Ascending aorta (tissue), 2 donors: ENCODE measurements around the gene RENBP. TPM values are rescaled to one million over a fixed set of nuclear protein-coding genes. Genes with fewer than 3 reads are reported as not detected.
A peak's percentile ranks its signal among the peaks of the same experiment; 100 is the strongest.

ENCODE experiments used
- DNase-seq, 2 donors: peaks; one replicate each; pipeline ENCODE4 v3.0.0-alpha.2; 2019; ENCODE audit warnings: low spot score in 2 of 2
- H3K27ac ChIP-seq, 2 donors: fragments of 200-600 bp; sonication (generic); one replicate each; pipeline ENCODE4 v1.5.1; 2016 to 2017; ENCODE audit warnings: mild to moderate bottlenecking in 1 of 2
- H3K27me3 ChIP-seq: fragments of 200-600 bp; sonication (generic); one replicate; pipeline ENCODE4 v1.5.1; 2017
- H3K36me3 ChIP-seq, 2 donors: fragments of 200-600 bp; sonication (generic); one replicate each; pipeline ENCODE4 v1.5.1; 2016
- H3K4me1 ChIP-seq, 2 donors: fragments of 200-600 bp; sonication (generic); one replicate each; pipeline ENCODE4 v1.5.1; 2016 to 2017; ENCODE audit warnings: mild to moderate bottlenecking in 1 of 2
- H3K4me3 ChIP-seq, 2 donors: fragments of 200-600 bp; sonication (generic); one replicate each; pipeline ENCODE4 v1.5.1; 2016 to 2017; ENCODE audit warnings: mild to moderate bottlenecking in 1 of 2
- H3K9me3 ChIP-seq, 2 donors: fragments of 200-600 bp; sonication (generic); one replicate each; pipeline ENCODE4 v1.5.1; 2016
- intact Hi-C: fragments of 100-400 bp; cut with DNase I; formaldehyde crosslinking; loops from one replicate; pipeline ENCODE4 v1.15.1; 2023
- total RNA-seq: library from RNA; depleted of rRNA; stranded (reverse); fragments of >200 nt; gene quantifications from one replicate; pipeline ENCODE4 v1.1.0, GENCODE V29; 2016
- TF ChIP-seq, protein P1 (sequence below), 3 experiments: fragments of 200-600 bp in 2 of 3; fragments of 450-650 bp in 1 of 3; sonication (generic) in 2 of 3; IDR thresholded peaks; one replicate each; pipeline ENCODE4 v1.5.1; 2016 to 2019; ENCODE audit warnings: antibody characterized with exemption in 3 of 3, mild to moderate bottlenecking in 1 of 3, moderate library complexity in 1 of 3

The RENBP gene
- total RNA-seq, 1 donor from 2014 or later: 15.5 TPM

DNA sequence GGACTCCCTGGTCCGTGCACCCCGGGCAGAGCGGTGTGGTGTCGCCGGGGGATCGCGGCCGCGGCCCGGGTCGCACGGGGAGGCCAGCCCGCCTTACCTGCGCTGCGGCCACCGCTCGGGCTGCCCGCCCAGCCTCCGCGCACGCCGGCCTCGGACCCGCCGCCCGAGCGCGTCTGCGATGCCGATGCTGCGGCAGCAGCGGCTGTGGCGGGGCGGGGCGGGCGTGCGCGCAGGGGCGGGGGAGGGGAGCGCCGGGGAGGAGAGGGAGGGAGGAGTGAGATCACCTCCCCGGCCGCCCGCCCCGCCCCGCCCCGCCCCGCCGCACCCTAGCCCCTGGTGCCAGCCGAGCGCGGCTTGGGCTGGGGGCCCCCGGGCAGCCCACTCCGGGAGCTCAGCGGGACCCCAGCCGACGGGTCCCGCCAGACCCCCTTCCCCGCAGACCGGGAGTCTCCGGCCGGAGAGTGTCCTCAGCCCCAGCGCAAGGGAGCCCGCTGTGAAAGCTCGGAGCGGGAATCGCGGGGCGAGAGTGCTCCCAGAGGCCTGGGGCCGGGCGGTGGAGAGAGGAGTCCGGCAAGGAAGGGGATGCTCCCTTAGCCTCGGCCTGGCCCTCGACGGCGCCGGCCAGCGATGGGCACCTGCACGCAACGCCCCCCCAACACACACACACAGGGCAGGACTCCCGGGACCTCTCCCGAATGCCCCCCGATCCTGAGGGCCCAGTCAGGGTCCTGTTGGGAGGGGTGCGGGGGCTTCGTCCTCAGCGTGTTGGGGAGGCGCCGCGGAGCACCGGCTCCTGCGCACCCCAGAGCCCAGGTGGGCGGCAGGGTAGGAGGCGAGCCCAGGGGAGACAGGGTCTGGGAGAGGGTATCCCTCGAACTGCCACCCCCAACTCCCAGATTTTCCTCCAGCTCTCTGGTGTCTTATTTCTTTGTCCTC lies 58.2 kb downstream of the RENBP start, which contains the start of gene L1CAM:
Gene L1CAM (minus strand): TSS at position 206 of the 936 bp plus-strand sequence. CDS start 10,337 bp downstream, outside the sequence.
- intact Hi-C loops: no loop called here
- peak within 1 kb of the TSS in 1 of 2 donors; percentile 27 for H3K4me3 ChIP-seq
- DNase-seq: no peak
- no peak within 1 kb of the TSS for H3K27ac ChIP-seq
- H3K36me3 ChIP-seq: no peaks in the 10 kb centered on the region
- no peaks in the 10 kb centered on the region for H3K4me1 ChIP-seq
- H3K9me3 ChIP-seq: no peaks in the 10 kb centered on the region
- peaks cover 12% of the 10 kb centered on the region for H3K27me3 ChIP-seq
- TF ChIP-seq, protein P1, sequence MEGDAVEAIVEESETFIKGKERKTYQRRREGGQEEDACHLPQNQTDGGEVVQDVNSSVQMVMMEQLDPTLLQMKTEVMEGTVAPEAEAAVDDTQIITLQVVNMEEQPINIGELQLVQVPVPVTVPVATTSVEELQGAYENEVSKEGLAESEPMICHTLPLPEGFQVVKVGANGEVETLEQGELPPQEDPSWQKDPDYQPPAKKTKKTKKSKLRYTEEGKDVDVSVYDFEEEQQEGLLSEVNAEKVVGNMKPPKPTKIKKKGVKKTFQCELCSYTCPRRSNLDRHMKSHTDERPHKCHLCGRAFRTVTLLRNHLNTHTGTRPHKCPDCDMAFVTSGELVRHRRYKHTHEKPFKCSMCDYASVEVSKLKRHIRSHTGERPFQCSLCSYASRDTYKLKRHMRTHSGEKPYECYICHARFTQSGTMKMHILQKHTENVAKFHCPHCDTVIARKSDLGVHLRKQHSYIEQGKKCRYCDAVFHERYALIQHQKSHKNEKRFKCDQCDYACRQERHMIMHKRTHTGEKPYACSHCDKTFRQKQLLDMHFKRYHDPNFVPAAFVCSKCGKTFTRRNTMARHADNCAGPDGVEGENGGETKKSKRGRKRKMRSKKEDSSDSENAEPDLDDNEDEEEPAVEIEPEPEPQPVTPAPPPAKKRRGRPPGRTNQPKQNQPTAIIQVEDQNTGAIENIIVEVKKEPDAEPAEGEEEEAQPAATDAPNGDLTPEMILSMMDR (IDR thresholded peaks at IDR 0.05): no peak

Other genes with a start within 250 kb of the RENBP start
- 63.0 TPM for gene BCAP31, start 220.3 kb downstream of the RENBP start, total RNA-seq
- 14.7 TPM for gene ABCD1, start 219.8 kb downstream of the RENBP start, total RNA-seq
- 99.1 TPM for gene PLXNB3, start 180.4 kb downstream of the RENBP start, total RNA-seq
- gene SRPK3, start 163.6 kb downstream of the RENBP start, total RNA-seq: 4.5 TPM
- 351 TPM for gene IDH3G, start 150.3 kb downstream of the RENBP start, total RNA-seq
- gene SSR4, start 150.0 kb downstream of the RENBP start, total RNA-seq: 331 TPM
- 23.2 TPM for gene PDZD4, start 114.1 kb downstream of the RENBP start, total RNA-seq
- gene L1CAM, start 58.5 kb downstream of the RENBP start, total RNA-seq: 25.8 TPM
- gene AVPR2, start 40.0 kb downstream of the RENBP start, total RNA-seq: 4.8 TPM
- gene ARHGAP4, start 18.4 kb downstream of the RENBP start, total RNA-seq: 94.3 TPM
- 155 TPM for gene NAA10, start 9.6 kb downstream of the RENBP start, total RNA-seq
- gene HCFC1, start 27.2 kb upstream of the RENBP start, total RNA-seq: 91.4 TPM
- gene TMEM187, start 28.1 kb upstream of the RENBP start, total RNA-seq: 4.4 TPM
- gene IRAK1, start 75.3 kb upstream of the RENBP start, total RNA-seq: 105 TPM
- 65.7 TPM for gene MECP2, start 153.1 kb upstream of the RENBP start, total RNA-seq
- not detected for gene OPN1LW, start 199.6 kb upstream of the RENBP start, total RNA-seq
- gene OPN1MW, start 238.0 kb upstream of the RENBP start, total RNA-seq: not detected